ENCODE data around the gene PLCB2.

DNA sequence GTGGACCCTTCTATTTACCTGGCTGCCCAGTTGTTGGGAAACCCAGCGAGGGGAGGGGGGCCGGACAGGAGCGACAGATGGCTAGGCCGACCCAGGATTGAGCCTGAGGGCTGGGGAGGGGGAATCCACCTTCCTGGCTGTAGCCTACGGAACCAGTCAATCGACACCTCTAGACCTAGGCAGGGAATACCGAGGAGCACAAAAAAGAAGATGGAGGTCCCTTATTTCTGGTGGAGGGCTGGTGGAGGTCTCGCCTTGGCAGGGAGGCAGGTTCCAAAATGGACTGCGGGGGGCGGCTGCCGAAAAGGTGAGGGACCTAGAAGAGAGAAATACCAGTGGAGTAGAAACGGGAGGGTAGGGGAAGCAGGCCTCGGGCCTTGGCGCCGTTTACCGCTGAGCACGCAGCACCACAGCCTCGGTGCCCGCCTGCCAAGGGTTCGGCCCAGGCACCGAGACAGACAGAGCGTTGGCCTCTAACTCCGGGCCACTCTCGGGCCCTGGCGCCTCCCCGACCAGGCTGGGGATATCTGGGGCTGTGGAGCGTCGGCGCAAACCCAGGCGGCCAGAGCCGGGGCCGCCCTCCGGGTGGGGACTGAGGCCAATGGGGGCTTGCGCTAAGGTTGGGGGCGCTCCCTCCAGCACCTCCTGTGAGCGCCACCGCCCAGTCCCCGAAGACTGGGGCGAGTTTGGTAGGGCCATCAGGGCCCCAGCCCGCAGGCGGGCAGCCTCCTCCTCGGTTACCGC, 26.5 kb downstream of the PLCB2 start:
- no peak for TF ChIP-seq CTCF (IDR thresholded peaks at IDR 0.05)
- no peak for TF ChIP-seq SIN3A (IDR thresholded peaks at IDR 0.05; ENCODE audit: borderline replicate concordance, insufficient read depth, low read depth, low read length)
- TF ChIP-seq, protein P1, sequence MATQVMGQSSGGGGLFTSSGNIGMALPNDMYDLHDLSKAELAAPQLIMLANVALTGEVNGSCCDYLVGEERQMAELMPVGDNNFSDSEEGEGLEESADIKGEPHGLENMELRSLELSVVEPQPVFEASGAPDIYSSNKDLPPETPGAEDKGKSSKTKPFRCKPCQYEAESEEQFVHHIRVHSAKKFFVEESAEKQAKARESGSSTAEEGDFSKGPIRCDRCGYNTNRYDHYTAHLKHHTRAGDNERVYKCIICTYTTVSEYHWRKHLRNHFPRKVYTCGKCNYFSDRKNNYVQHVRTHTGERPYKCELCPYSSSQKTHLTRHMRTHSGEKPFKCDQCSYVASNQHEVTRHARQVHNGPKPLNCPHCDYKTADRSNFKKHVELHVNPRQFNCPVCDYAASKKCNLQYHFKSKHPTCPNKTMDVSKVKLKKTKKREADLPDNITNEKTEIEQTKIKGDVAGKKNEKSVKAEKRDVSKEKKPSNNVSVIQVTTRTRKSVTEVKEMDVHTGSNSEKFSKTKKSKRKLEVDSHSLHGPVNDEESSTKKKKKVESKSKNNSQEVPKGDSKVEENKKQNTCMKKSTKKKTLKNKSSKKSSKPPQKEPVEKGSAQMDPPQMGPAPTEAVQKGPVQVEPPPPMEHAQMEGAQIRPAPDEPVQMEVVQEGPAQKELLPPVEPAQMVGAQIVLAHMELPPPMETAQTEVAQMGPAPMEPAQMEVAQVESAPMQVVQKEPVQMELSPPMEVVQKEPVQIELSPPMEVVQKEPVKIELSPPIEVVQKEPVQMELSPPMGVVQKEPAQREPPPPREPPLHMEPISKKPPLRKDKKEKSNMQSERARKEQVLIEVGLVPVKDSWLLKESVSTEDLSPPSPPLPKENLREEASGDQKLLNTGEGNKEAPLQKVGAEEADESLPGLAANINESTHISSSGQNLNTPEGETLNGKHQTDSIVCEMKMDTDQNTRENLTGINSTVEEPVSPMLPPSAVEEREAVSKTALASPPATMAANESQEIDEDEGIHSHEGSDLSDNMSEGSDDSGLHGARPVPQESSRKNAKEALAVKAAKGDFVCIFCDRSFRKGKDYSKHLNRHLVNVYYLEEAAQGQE (IDR thresholded peaks at IDR 0.05; ENCODE audit: insufficient read depth in 1 of 2, low read depth in 2 of 2, low read length in 1 of 2) = no peak
- no peak for TF ChIP-seq POLR2AphosphoS5 (IDR thresholded peaks at IDR 0.05; ENCODE audit: low read depth, low read length)

Data from Panc1 (cell line).